GM19239 (cell line): Measurements from ENCODE around the gene PCDHB16.
"Not testable (repeated sequence)": the region's sequence is repeated elsewhere in the genome, so short reads cannot be mapped to it uniquely, and the experiment has no call there.

Source experiments
- DNase-seq: peaks from one replicate; pipeline ENCODE4 v3.0.0; 2011; ENCODE audit warnings: low spot score; ENCODE audit not compliant: insufficient read length
- FAIRE-seq: peaks from 2 replicates; lab custom pipeline; 2011; peaks lifted over from hg19 to GRCh38; lab: Jason Lieb, UNC

Gene PCDHB16

DNA sequence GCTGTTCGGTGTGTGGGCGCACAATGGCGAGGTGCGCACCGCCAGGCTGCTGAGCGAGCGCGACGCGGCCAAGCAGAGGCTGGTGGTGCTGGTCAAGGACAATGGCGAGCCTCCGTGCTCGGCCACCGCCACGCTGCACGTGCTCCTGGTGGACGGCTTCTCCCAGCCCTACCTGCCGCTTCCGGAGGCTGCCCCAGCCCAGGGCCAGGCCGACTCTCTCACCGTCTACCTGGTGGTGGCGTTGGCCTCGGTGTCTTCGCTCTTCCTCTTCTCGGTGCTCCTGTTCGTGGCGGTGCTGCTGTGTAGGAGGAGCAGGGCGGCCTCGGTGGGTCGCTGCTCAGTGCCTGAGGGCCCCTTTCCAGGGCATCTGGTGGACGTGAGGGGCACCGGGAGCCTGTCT, 2.3 kb upstream of the PCDHB16 start:
- DNase-seq, FAIRE-seq: not testable (repeated sequence)

DNA sequence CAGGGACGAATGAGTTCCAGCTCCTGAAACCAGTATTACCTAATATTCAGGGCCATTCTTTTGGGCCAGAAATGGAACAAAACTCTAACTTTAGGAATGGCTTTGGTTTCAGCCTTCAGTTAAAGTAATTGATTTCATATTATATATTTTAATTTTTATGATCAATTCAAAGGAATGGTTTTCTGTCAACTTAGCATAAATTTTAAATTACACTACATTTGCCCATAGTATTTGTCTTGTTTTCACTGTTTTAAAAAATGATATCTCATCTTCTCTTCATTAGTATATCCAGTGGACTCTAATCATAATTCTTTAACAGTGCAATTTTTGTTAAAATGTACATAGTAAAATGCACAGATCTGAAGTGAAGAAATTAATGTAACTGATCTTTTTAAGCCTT, 1.9 kb upstream of the PCDHB16 start:
- FAIRE-seq: no peak

DNA sequence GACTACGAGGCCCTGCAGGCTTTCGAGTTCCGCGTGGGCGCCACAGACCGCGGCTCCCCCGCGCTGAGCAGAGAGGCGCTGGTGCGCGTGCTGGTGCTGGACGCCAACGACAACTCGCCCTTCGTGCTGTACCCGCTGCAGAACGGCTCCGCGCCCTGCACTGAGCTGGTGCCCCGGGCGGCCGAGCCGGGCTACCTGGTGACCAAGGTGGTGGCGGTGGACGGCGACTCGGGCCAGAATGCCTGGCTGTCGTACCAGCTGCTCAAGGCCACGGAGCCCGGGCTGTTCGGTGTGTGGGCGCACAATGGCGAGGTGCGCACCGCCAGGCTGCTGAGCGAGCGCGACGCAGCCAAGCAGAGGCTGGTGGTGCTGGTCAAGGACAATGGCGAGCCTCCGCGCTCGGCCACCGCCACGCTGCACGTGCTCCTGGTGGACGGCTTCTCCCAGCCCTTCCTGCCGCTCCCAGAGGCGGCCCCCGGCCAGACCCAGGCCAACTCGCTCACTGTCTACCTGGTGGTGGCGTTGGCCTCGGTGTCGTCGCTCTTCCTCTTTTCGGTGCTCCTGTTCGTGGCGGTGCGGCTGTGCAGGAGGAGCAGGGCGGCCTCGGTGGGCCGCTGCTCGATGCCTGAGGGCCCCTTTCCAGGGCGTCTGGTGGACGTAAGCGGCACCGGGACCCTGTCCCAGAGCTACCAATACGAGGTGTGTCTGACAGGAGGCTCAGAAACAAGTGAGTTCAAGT, 2.1 kb downstream of the PCDHB16 start:
- not testable (repeated sequence) for DNase-seq, FAIRE-seq

More for the DNA sequence above, 1.9 kb upstream of the PCDHB16 start:
- no peak for DNase-seq

DNA sequence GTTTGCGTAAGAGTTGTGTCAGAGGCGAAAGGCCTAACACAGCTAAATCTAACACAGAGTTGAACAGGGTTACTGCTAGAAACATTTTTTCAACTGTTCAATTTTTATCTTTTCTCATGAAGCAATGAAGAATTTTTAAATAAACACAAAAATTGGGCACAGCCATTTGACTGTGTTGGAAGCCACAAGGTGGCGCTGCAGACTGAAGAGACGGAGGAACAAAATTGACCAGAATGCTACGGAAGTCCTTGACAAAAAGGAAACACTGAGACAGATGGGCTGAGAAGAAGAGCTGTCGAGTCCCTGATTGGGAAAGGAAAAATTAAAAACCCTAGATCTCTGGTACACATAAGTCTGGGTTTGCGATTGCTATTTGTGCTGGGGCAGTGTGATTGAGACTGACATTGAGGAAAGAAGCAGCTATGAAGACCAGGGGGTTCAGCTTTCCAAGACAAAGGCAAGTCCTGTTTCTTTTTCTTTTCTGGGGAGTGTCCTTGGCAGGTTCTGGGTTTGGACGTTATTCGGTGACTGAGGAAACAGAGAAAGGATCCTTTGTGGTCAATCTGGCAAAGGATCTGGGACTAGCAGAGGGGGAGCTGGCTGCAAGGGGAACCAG, 4.8 kb downstream of the PCDHB16 start, which contains the start of gene PCDHB9:
TSS of gene PCDHB9 (plus strand) at position 265 of the 616 bp plus-strand sequence. CDS start at position 423, 158 bp downstream.
- FAIRE-seq: no peak

DNA sequence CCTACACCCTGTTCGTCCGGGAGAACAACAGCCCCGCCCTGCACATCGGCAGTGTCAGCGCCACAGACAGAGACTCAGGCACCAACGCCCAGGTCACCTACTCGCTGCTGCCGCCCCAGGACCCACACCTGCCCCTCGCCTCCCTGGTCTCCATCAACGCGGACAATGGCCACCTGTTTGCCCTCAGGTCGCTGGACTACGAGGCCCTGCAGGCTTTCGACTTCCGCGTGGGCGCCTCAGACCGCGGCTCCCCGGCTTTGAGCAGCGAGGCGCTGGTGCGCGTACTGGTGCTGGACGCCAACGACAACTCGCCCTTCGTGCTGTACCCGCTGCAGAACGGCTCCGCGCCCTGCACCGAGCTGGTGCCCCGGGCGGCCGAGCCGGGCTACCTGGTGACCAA, 6.5 kb downstream of the PCDHB16 start:
- not testable (repeated sequence) for FAIRE-seq, DNase-seq

More for the DNA sequence above, 4.8 kb downstream of the PCDHB16 start, which contains the start of gene PCDHB9:
- DNase-seq: no peak

DNA sequence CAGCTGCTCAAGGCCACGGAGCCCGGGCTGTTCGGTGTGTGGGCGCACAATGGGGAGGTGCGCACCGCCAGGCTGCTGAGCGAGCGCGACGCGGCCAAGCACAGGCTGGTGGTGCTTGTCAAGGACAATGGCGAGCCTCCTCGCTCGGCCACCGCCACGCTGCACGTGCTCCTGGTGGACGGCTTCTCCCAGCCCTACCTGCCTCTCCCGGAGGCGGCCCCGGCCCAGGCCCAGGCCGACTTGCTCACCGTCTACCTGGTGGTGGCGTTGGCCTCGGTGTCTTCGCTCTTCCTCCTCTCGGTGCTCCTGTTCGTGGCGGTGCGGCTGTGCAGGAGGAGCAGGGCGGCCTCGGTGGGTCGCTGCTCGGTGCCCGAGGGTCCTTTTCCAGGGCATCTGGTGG, 6.9 kb downstream of the PCDHB16 start:
- DNase-seq, FAIRE-seq: not testable (repeated sequence)

DNA sequence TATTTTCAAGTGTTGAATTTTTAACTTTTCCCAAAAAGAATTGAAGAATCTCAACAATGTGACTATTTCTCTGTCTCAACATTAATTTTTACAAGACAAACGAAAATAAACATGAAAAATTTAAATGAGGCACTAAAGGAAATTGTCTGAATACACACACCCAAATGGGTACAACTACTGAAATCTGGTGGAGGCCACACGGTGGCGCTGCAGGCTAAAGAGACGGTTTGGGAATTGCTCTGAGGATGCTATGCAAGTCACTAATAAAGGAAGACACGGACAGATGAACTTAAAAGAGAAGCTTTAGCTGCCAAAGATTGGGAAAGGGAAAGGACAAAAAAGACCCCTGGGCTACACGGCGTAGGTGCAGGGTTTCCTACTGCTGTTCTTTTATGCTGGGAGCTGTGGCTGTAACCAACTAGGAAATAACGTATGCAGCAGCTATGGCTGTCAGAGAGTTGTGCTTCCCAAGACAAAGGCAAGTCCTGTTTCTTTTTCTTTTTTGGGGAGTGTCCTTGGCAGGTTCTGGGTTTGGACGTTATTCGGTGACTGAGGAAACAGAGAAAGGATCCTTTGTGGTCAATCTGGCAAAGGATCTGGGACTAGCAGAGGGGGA, 10.0 kb downstream of the PCDHB16 start, which contains the start of gene PCDHB10:
TSS of gene PCDHB10 (plus strand) at position 244 of the 616 bp plus-strand sequence. CDS start at position 444, 200 bp downstream.
- FAIRE-seq (no peak), DNase-seq (no peak)

DNA sequence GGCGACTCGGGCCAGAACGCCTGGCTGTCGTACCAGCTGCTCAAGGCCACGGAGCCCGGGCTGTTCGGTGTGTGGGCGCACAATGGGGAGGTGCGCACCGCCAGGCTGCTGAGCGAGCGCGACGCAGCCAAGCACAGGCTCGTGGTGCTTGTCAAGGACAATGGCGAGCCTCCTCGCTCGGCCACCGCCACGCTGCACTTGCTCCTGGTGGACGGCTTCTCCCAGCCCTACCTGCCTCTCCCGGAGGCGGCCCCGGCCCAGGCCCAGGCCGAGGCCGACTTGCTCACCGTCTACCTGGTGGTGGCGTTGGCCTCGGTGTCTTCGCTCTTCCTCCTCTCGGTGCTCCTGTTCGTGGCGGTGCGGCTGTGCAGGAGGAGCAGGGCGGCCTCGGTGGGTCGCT, 12.1 kb downstream of the PCDHB16 start:
- not testable (repeated sequence) for DNase-seq, FAIRE-seq

DNA sequence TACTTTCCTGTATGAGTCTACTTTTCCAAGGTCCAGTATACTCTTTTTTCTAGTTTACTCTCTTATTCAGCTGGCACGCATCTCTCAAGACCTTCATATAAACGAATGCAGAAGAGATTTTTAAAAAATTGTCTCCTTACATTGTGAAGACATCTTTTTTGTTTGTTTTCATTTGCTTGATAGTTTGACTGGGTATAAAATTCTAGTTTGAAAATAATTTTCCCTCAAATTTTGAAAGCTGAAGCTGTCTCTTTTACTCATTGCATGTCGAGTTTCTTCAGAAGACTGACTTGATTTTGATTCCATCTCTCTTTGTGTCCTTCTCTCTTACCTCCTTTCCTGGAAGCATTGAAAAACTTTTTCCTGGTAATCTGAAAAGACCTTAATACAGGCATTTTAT, 14.2 kb downstream of the PCDHB16 start:
- FAIRE-seq (no peak), DNase-seq (no peak)

DNA sequence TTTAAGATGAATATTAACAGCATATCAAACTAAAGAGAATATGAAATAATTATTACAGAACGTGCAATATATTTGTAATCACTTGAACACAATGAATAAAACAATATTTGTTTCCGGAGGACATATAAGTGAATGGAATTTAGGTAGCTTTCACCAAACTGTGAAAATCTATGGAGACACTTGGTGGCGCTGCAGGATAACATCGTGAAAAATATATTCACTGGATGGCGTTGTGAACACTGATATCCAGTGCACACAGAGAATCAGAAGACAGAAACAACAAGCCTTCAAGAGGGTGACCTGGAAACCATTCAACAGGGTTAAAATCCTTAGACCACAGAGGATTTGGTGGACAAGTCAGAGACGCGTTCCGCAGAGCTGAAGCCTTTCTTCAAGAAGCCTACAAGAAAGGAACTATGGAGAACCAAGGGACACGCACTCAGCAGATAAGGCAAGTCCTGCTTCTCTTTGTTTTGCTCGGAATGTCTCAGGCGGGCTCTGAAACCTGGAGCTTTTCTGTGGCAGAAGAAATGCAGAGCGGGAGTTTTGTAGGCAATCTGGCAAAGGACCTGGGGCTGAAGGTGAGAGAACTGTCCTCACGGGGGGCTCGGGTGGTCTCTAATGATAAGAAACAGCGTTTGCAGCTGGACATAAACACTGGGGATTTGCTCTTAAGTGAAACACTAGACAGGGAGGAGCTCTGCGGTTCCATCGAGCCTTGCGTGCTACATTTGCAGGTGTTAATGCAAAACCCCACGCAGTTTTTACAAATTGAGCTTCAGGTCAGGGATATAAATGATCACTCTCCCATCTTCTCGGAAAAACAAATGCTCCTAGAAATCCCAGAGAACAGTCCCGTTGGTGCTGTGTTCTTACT, 17.4 kb downstream of the PCDHB16 start, which contains the start of gene PCDHB11:
TSS of gene PCDHB11 (plus strand) at position 269 of the 877 bp plus-strand sequence. CDS start at position 417, 148 bp downstream.
- FAIRE-seq: no peak
- DNase-seq: no peak

DNA sequence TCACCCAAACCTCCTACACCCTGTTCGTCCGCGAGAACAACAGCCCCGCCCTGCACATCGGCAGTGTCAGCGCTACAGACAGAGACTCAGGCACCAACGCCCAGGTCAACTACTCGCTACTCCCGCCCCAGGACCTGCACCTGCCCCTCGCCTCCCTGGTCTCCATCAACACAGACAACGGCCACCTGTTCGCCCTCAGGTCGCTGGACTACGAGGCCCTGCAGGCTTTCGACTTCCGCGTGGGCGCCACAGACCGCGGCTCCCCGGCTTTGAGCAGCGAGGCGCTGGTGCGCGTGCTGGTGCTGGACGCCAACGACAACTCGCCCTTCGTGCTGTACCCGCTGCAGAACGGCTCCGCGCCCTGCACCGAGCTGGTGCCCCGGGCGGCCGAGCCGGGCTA, 18.9 kb downstream of the PCDHB16 start:
- FAIRE-seq, DNase-seq: not testable (repeated sequence)

DNA sequence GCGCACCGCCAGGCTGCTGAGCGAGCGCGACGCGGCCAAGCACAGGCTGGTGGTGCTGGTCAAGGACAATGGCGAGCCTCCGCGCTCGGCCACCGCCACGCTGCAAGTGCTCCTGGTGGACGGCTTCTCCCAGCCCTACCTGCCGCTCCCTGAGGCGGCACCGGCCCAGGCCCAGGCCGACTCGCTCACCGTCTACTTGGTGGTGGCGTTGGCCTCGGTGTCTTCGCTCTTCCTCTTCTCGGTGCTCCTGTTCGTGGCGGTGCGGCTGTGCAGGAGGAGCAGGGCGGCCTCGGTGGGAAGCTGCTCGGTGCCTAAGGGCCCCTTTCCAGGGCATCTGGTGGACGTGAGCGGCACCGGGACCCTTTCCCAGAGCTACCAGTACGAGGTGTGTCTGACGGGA, 19.5 kb downstream of the PCDHB16 start:
- FAIRE-seq, DNase-seq: not testable (repeated sequence)

DNA sequence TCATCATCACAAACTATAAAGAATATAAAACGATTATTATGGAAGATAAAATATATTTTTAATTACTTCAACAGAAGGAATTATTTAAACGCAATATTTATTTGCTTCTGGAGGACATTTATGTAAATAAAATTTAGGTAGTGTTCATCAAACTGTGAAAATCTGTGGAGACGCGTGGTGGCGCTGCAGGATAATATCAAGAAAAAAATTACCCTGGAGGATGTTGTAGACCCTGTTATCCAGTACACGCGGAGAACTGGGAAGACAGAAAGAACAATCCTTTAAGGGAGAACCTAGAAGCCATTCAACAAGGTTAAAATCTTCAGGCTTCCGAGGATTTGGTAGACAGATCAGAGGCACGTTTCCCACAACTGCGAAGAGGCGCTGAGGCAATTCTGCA, 26.3 kb downstream of the PCDHB16 start, which contains the start of gene PCDHB12:
TSS of gene PCDHB12 (plus strand) at position 242 of the 400 bp plus-strand sequence. CDS start 189 bp downstream, outside the sequence.
- no peak for DNase-seq
- FAIRE-seq: no peak

DNA sequence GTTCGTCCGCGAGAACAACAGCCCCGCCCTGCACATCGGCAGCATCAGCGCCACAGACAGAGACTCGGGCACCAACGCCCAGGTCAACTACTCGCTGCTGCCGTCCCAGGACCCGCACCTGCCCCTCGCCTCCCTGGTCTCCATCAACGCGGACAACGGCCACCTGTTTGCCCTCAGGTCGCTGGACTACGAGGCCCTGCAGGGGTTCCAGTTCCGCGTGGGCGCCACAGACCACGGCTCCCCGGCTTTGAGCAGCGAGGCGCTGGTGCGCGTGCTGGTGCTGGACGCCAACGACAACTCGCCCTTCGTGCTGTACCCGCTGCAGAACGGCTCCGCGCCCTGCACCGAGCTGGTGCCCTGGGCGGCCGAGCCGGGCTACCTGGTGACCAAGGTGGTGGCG, 28.1 kb downstream of the PCDHB16 start:
- not testable (repeated sequence) for DNase-seq, FAIRE-seq

DNA sequence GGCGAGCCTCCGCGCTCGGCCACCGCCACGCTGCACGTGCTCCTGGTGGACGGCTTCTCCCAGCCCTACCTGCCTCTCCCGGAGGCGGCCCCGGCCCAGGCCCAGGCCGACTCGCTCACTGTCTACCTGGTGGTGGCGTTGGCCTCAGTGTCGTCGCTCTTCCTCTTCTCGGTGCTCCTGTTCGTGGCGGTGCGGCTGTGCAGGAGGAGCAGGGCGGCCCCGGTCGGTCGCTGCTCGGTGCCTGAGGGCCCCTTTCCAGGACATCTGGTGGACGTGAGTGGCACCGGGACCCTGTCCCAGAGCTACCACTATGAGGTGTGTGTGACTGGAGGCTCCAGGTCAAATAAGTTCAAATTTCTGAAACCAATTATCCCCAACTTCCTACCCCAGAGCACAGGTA, 28.7 kb downstream of the PCDHB16 start:
- FAIRE-seq, DNase-seq: not testable (repeated sequence)

DNA sequence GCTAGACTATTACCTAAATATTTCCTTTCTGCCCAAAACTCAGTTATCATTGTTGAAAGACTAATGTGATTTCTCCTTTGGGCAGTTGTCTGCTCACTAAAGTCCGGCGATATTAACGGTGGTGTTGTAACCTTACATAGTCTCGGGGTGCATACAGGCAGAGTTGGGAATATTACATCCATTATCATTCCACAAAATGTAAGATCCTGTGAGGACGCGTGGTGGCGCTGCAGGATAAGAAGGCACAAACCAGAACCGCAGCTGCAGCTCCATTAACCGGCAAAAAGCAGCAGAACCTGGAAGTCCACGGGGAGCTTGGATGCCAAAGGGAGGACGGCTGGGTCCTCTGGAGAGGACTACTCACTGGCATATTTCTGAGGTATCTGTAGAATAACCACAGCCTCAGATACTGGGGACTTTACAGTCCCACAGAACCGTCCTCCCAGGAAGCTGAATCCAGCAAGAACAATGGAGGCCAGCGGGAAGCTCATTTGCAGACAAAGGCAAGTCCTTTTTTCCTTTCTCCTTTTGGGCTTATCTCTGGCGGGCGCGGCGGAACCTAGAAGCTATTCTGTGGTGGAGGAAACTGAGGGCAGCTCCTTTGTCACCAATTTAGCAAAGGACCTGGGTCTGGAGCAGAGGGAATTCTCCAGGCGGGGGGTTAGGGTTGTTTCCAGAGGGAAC, 31.6 kb downstream of the PCDHB16 start, which contains the start of gene PCDHB13:
TSS of gene PCDHB13 (plus strand) at position 264 of the 684 bp plus-strand sequence. CDS start at position 469, 205 bp downstream.
- not testable (repeated sequence) for DNase-seq, FAIRE-seq

DNA sequence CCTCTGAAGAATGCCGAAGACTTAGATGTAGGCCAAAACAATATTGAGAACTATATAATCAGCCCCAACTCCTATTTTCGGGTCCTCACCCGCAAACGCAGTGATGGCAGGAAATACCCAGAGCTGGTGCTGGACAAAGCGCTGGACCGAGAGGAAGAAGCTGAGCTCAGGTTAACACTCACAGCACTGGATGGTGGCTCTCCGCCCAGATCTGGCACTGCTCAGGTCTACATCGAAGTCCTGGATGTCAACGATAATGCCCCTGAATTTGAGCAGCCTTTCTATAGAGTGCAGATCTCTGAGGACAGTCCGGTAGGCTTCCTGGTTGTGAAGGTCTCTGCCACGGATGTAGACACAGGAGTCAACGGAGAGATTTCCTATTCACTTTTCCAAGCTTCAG, 32.4 kb downstream of the PCDHB16 start:
- DNase-seq, FAIRE-seq: not testable (repeated sequence)

DNA sequence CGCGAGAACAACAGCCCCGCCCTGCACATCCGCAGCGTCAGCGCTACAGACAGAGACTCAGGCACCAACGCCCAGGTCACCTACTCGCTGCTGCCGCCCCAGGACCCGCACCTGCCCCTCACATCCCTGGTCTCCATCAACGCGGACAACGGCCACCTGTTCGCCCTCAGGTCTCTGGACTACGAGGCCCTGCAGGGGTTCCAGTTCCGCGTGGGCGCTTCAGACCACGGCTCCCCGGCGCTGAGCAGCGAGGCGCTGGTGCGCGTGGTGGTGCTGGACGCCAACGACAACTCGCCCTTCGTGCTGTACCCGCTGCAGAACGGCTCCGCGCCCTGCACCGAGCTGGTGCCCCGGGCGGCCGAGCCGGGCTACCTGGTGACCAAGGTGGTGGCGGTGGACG, 33.3 kb downstream of the PCDHB16 start:
- not testable (repeated sequence) for FAIRE-seq, DNase-seq

DNA sequence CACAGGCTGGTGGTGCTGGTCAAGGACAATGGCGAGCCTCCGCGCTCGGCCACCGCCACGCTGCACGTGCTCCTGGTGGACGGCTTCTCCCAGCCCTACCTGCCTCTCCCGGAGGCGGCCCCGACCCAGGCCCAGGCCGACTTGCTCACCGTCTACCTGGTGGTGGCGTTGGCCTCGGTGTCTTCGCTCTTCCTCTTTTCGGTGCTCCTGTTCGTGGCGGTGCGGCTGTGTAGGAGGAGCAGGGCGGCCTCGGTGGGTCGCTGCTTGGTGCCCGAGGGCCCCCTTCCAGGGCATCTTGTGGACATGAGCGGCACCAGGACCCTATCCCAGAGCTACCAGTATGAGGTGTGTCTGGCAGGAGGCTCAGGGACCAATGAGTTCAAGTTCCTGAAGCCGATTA, 33.8 kb downstream of the PCDHB16 start:
- not testable (repeated sequence) for FAIRE-seq, DNase-seq
